HG03103 (cell line): ENCODE measurements around the gene NDUFB2.
"Not testable (repeated sequence)": the region's sequence is repeated elsewhere in the genome, so short reads cannot be mapped to it uniquely, and the experiment has no call there.

Experiments
- ATAC-seq: cut with Tn5 transposase; IDR thresholded peaks from one replicate; pipeline ENCODE4 v1.9.1; 2021; ENCODE audit warnings: low read depth; ENCODE audit not compliant: unreplicated experiment

Gene NDUFB2

DNA sequence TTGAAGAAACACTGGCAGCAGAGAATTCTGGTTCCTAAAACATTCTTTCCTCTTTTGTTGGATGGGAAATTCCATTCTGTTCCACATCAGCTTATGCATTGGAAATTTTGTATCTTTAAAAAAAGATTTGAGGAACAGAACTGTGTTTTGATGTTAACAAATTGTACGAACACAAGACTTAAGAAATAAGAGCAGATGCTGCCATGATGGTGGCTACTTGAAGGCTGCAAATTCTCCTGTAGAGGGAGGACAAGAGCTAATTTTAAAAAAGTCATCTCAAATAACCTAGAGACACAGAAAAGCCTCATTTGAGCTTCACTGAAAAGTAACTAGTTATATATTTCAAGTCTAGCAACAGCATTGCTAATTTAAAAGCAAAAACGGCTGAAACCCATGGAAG, 29.8 kb downstream of the NDUFB2 start:
- no peak for ATAC-seq

DNA sequence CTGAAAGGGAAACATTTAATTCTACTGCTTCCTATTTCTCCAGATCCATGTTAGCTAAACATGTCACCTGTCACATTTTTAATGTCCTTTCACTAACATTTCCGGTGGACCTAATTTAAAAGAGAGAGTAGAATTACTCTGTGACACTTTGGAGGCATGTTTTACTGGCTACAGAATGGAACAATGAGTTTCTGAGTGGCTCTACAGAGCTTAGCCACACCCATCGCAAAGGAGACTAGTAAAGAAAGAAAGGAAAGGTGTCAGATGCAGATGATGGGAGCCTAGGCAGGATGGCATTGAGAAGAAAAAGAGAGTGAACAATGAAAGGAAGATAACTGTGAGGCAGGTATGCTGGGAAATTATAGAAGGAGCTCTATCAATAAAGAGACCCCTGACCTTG, 35.9 kb downstream of the NDUFB2 start:
- no peak for ATAC-seq

GRCh38 chr7:140734096-140734495, 37.6 kb downstream of the NDUFB2 start:
- ATAC-seq, result no peak

DNA sequence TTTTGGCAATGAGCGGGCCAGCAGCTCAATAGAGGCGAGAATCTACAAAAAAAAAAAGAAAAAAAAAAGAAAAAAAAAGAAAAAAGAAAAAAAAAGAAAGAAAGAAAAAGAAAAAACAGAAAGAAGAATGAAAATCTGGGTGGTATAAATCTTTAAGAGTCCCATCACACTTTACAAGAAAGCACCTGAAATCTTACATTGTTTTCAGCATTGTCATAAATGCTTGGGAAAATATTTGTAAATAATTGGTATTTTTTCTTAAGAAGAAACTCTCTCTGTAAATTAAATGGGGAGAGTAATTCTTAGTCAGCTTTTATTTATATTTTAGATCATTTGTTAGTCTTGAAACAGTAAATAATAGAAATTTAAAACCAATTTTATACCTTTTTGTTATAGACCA, 38.2 kb downstream of the NDUFB2 start:
- ATAC-seq, result no peak

DNA sequence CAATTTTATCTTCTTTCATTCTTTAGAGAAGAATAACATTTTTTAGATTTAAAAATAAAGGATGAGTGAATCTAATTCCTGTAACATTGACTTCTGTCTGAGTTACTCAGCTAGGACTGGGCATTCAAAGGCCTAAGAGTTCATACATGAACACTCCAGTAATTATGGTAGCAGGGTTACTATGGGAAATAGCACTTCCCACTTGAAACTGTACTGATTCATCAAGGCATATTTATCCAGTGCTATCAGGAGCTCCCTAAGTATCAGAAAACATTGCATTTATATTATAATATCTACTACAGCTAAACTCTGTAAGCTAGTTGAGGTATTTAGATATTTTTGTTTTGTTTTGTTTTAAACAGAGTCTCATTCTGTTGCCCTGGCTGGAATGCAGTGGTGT, 41.8 kb downstream of the NDUFB2 start:
- ATAC-seq, result no peak

- not testable (repeated sequence) for ATAC-seq
Measured at GRCh38 chr7:140743255-140743654, 46.7 kb downstream of the NDUFB2 start.

DNA sequence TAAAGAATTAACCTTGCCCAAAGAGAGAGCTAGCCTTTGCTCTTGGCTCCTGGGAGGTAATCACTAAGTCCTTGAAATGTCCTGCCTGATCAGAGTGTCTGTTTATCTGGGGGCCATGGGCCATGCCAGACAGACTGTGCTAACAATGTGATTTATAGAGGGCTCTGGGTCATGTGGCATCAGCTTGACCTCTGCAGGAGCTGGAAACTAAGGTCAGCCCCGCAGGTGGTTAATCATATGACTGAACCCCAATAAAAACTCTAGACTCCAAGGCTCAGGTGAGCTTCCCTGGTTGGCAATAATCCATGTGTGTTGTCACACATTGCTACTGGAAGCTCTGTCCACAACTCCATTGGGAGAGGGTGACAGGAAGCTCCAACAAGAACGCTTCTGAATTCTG, 47.5 kb downstream of the NDUFB2 start:
- no peak for ATAC-seq

GRCh38 chr7:140745266-140746058, 49.0 kb downstream of the NDUFB2 start:
- peak; percentile 52 for ATAC-seq

GRCh38 chr7:140746751-140747150, 50.2 kb downstream of the NDUFB2 start:
- ATAC-seq, result no peak

DNA sequence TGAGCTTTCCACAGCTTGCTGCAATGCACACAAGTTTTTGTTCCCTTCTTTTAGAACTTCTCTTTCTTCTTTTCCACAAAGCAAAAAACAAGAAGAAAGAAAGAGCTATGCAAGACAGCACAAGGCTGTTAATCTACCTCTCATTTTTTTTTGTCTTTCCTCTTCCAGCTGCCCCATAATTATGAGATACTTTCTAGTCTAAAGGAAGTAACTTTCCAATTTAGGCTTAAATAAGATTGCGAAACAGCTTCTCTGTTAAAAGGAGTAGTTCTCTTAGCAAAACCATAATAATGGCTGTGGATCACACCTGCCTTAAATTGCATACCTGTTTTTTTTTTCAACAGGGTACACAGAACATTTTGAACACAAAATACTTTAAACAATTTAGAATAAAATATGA, 56.0 kb downstream of the NDUFB2 start:
- no peak for ATAC-seq

GRCh38 chr7:140754506-140754905, 58.0 kb downstream of the NDUFB2 start:
- ATAC-seq, result no peak
